ENCODE measurements around the gene LILRA6. TPM values are rescaled to one million over a fixed set of nuclear protein-coding genes. Genes with fewer than 3 reads are reported as not detected.

The LILRA6 gene
- total and polyA plus RNA-seq, 10 of the 15 experiments (the other 5 are each of a cell fraction or from before 2014, with no cell fraction given) = 0.04 to 1.7 (median 0.09) TPM; not detected in 2

- no peak for TF ChIP-seq SREBF2 (IDR thresholded peaks at IDR 0.05; ENCODE audit: low read length)
- no peak for TF ChIP-seq CBFB (IDR thresholded peaks at IDR 0.05; ENCODE audit: low read depth)
- TF ChIP-seq NFYA (IDR thresholded peaks at IDR 0.05; ENCODE audit: borderline replicate concordance, low read depth, low read length) = no peak
- TF ChIP-seq GABPA (IDR thresholded peaks at IDR 0.05; ENCODE audit: low read depth) = no peak
- no peak for TF ChIP-seq USF2 (IDR thresholded peaks at IDR 0.05; ENCODE audit: borderline replicate concordance, low read depth, low read length)
- 0 out of 2 replicates have a peak, but pooled peaks have one; percentile 12 for TF ChIP-seq RUNX3 (IDR thresholded peaks at IDR 0.05; ENCODE audit: low read length)
- no peak for TF ChIP-seq SP1 (IDR thresholded peaks at IDR 0.05; ENCODE audit: low read depth, low read length)
- TF ChIP-seq CBX3 (IDR thresholded peaks at IDR 0.05; ENCODE audit: borderline replicate concordance, low read depth) = no peak
- no peak for TF ChIP-seq ATF2 (IDR thresholded peaks at IDR 0.05; ENCODE audit: low read length)
- no peak for TF ChIP-seq ZNF592 (IDR thresholded peaks at IDR 0.05)
- no peak for TF ChIP-seq SMAD1 (IDR thresholded peaks at IDR 0.05; ENCODE audit: low read depth, partially characterized antibody)
- no peak for TF ChIP-seq CHD2 (IDR thresholded peaks at IDR 0.05; ENCODE audit: borderline replicate concordance, low read depth, low read length)
- TF ChIP-seq SIX5 (IDR thresholded peaks at IDR 0.05; ENCODE audit: low read depth, low read length, severe bottlenecking) = no peak
- TF ChIP-seq ETV6 (conservative IDR thresholded peaks at IDR 0.05 in 1 of 2, IDR thresholded peaks at IDR 0.05 in 1 of 2; ENCODE audit: borderline replicate concordance in 1 of 2, low read depth in 1 of 2) = peak in 1 of 2 experiments; percentile 89; a peak in 2 of 4 replicates
- TF ChIP-seq CHD4 (IDR thresholded peaks at IDR 0.05) = no peak
- no peak for TF ChIP-seq PKNOX1 (IDR thresholded peaks at IDR 0.05)
- TF ChIP-seq RELB (IDR thresholded peaks at IDR 0.05; ENCODE audit: low read depth) = no peak
- no peak for TF ChIP-seq NR2C2 (IDR thresholded peaks at IDR 0.05; ENCODE audit: borderline replicate concordance, control insufficient read depth, insufficient read length, low read depth)
- TF ChIP-seq IRF4 (IDR thresholded peaks at IDR 0.05; ENCODE audit: low read depth, low read length) = no peak
- TF ChIP-seq MTA2 (IDR thresholded peaks at IDR 0.05; ENCODE audit: low read depth) = no peak
- TF ChIP-seq KAT2A (conservative IDR thresholded peaks at IDR 0.05; ENCODE audit: control insufficient read depth, low read depth, low read length) = no peak
Measured at GRCh38 chr19:54248016-54248601, 5.5 kb upstream of the LILRA6 start (continued).
